NCI-H187 (cell line): ENCODE data around the gene LEMD2.

Source experiments
- DNase-seq, 2 experiments: peaks; one replicate each; lab custom pipeline; 2025; lab: John Stamatoyannopoulos, UW

LEMD2 gene

DNA sequence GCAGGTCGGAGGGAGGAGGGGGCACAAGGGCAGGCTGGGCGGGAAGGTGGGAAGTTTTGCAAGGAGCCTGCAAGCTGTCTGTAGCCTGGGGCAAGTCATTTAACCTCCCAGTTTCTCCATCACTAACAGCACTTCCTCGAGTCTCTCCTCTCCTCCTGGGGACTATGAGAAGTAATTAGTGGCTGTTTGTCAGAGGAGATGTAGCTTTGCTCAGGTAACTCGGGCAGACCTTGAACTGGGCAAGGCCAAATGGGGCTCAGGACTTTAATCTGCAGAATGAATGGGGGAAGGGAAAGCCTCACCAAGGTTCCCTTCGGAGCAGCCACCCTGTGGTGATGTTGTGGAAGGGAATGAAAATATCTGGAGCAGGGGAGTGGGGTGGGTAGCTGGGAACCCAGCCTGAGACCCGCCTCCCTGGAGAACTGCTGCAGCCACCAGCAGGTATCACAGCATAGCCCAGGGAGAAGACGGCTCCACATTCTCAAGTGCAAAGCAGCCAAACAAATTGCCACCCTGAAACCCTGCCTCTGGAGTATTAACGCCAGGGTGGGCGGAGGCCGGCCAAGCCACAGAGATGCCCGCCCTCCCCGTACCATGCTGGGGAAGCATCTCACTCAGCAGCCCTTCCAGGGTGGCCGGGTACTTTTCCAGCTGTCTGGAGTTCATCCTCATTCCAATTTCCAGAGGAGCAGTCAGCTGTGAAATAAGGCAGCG, 6.1 kb upstream of the LEMD2 start:
- DNase-seq, result no peak

DNA sequence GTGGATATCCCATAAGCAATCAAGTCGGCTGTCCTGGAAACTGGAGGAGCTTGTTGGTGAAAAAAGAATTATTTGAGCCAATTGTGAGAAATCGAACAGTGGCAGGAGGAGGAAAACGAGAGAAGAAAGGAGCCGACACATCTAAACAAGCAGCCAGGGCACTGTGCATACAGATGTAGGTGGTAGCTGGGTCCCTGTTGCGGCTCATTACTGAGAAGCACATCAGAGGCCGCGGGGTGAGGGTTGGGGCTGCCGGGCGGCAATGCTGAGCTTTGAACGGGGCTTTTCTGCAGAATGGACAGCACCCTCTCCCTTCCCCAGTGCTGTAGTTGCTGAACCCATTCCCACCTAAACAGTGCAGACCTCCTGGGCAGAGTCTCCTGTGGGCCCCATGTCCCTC, 4.1 kb upstream of the LEMD2 start:
- no peak for DNase-seq

DNA sequence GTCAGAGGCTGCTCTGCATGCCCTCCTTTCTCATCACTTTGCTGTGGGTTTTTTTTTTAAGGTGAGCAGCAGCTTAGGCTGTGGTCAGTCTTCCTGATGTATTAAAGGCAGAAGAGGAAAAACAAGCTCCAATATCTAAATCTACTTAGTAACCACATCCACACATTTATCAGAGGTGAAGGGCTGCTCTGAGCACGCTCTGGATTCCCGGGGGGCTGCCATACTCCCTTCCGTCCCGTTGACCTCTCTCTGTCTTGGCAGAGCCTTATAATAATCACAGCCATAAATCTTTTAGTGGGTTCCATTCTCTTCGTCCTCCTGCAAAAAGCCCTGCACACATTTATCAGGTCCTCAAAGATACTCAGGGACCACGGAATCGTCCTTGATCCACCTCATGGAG, 2.7 kb upstream of the LEMD2 start:
- DNase-seq, result no peak

DNA sequence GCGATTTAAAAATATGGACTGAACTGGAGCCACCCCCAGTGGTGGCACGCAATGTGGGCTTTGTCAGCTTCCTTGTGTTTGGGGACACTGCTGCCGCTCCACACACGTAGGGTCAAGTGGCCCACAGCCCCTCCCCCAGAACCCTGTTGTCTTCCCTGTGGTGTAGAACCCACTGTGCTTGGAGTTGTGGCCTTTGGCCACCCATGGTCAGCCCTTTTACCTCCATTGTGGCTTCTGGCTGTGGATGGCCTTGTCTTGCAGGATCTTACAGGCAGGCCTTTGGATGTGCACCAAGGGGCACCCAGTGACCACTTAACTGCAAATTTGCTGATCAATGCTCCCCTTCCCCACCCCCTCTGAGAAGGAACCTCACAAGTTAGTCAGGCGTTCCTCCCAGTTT, 2.0 kb upstream of the LEMD2 start:
- DNase-seq, result no peak

DNA sequence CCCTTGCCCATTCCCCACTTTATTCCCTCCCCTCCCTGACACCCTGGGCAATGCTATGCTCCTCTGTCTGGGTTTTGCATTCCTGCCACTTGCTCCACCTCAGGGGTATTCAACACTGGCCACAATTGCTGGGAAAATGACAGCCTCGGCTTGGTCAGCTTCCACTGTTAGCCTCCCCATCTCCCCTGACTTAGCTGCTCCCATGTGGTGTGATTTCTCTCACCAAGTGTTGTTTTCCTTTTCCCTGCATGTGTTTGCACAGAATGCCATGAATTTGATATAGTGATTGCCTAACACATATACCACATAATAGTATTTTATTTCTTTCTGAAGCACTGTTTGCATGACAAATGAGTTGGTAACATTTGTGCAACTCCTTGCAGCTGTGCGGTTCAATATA, 1.4 kb upstream of the LEMD2 start:
- DNase-seq, result no peak

DNA sequence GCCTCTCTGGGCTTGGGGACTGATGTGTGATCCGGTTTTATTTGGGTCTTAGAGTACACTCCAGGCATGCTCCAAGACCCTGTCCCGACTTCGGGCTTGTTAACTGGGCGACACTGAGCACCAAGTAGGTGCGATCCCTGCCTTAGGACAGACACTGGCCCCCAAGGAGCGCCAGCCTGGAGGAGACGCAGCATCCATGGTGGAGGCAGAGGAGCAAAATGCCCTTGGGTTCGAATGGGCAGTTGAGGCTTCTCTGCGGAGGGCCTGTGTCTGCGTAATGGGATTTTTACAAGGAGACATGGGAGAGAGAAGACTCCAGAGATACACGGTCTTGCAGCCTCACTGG, 593 bp upstream of the LEMD2 start:
- no peak for DNase-seq

DNA sequence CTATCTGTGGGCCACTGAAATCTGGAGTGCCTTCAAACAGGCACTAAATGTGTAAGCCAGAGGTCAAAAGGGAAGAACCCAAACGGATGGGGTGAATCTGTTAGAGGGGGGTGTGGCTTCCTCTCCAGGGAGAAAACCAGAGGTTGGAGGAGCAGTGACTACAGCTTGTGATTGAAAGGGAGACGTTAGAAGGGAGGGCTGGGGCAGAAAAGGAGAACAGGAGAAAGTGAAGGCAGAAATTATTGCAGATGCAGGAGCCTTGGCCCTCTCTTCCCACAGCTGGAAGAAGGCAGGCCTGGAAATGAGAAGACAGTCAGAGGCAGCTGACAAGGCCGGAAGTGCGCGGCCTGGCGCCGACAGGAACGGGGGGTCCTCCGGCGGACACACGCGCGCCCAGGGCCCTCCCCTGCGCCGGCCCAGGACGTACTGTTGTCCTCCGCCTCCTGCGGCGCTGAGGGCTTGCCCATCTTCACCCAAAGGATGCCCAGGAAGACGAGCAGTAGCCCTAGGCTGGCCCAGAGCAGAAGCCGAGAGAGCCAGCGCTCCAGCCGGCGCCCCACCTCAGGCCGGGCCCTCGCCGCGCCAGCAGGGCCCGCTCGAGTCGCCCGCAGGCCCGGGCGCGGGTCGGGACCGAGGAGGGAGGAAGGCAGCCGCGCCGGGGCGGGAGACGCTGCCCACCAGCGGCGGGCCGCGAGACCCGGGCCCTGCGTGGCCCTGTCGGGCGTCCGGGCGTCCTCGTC, 806 bp downstream of the LEMD2 start:
- DNase-seq, result no peak

DNA sequence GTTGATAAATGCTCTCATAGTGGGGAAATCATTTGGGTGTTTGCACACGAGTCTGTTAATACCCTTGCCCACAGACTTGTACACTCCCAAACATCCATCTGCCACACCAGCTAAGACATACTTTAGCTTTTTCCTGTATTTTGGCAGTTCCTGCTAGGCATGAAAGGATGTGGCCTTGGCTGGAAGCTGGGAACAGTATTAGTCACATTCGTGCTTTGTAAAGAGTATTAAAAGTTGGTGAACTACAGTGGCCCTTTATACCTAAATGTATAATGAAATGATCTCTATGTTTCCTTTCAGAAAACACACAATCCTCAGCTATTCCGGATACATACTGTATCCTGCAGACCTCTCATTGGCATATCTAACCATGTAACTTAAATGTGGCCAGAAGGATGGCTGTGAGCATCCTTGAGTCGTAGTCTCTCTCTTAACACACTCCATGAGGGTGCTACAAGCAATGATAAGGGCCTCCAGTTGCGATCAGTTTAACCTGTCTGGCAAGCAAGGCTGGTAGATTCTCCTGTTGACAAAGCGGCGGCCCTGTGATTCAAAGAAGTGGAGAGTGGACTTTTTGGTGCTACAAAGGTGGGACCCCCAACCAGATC, 1.5 kb downstream of the LEMD2 start:
- DNase-seq, result no peak

DNA sequence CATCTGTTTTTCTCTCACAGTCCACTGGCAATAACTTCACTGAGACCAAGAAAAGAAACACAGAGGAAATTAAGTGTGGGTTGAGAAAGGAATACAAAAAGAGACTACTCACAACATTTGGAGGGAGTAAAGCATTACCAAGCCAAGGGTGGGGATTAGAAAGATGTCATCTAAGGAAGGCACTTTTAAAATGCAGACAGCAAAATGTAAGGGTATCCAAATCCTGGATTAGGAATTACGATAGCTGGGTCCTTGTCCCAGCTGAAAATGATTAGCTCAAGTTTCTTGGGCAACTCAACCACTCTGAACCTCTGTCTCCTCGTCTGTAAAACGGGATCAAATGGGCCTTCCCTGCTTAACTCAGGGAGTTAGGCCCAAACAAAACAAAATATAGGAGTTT, 2.2 kb downstream of the LEMD2 start:
- no peak for DNase-seq

DNA sequence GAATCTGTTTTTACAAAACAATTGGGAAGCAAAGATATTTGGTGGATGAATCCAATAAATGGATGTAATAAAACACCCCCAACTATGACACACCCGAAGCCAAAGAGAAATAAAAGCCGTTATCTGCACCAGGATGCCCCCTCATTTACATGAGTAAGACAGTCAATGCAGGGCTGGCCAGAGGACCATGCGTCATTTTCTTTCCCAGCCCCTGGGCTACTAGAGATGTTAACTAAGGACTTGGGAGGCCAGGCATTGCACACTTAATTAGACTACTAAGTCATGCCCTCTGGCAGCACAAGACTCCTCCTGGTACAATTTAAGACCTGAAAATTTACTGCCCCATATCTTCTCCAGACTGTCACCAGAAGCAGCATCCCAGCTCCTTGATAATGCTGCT, 3.2 kb downstream of the LEMD2 start:
- no peak for DNase-seq

DNA sequence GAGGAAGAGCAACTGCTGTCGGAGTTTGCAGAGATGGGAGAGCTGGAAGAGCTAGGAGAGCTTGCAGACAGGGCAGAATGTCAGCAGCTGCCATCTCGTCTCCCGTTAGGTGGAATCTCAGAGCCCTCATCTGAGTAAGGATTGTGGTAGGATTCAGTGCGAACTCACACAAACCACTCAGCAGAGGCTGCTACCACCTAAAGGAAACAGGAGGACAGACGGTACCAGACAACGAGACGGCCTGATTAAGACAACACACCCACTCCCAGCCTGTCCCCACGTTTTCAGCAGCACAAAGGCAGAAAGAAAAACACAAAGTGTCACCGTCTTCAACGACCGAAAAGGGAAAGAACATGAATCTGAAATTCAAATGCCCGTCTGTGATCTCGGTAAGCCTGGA, 4.1 kb downstream of the LEMD2 start:
- DNase-seq, result no peak

DNA sequence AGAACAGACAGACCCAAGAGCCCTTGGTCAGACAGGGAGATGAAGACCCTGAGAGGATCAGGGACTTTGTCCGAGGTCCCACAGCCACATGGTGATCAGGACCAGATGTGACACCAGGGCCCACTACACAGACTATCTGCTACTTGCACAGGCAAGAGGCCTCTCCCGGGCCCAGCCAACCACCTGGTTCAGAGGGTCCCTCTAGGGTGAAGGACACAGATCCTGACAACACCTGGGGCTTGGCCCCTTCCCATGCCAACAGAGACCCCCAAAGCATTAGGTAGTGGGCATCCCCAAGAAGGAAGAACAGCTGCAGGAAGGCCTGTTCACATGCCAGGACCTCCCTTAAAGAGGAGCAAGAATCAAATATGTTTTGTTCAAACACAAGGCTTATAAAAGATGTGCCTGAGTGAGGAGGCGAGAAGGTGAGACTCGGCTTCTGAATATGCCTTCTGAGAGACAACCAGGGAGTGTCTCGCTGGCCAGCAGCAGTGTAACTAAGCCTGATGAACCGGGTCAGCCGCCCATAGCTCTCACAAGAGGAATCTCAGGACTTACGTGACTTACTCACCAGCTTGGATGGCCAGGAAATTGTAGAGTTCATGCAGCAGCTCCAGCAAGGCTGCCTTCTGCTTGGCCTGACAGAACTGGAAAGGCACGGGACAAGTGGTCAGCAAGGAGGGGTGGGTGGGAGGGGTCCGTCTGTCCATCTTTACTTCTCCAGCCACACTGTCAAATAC, 5.0 kb downstream of the LEMD2 start:
- DNase-seq, result no peak

DNA sequence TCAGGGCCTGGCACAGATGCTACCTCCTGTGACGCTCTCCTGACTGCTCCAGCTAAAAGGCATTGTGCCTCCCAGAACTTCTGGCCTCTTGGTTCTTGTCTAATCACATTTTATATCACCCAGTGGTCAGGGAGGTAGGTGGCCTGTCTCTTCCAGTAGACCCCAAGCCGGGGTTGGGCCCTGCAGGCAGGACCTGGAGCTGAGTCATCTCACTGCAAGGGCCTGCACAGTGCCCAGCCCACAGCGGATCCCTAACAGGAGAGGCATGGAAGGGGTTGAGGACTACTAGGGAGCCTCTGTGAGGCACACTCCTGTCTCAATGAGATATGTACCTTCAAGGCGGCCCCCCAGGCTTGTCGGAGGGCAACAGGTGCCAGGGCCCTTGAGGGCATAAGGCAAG, 6.4 kb downstream of the LEMD2 start:
- no peak for DNase-seq

DNA sequence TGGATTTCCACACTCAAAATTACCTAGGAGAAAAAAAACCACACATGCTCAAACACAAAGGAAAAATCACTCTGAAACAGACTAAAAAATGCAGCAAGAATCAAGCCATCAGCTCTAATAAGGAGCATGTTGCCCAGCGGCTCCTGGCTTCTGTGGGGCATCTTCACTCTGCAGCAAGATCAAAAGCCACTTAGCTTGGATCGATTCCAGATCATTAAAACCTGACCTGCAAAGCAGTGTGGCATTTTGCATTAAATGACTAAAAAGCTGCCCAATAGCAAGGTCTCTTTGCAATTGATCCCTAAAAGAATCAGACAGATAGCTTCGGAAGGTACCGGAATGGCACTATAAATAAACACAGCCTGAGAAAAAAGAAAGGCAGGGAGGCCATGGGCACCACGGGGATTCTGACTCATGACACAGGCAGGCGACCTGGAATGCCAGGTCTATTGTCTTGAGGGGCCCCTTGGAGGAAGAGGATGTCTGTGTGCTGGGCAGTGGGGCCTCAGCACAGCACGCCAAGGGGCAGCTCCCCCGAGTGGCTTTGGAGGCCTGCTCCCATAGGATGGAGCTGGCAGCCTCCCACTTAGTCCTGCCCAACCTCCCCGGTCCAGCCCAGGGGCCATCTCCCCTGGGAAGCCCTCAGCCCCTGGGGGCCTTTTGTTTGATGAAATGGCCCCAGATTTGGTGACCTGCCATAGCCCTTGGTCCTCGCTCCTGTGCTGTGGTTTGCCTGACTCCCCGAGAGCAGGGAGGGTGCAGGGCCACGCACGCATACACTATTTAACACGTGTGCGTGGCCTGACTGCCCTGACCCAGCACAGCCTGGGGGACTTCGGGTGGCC, 7.6 kb downstream of the LEMD2 start:
- DNase-seq, result no peak

DNA sequence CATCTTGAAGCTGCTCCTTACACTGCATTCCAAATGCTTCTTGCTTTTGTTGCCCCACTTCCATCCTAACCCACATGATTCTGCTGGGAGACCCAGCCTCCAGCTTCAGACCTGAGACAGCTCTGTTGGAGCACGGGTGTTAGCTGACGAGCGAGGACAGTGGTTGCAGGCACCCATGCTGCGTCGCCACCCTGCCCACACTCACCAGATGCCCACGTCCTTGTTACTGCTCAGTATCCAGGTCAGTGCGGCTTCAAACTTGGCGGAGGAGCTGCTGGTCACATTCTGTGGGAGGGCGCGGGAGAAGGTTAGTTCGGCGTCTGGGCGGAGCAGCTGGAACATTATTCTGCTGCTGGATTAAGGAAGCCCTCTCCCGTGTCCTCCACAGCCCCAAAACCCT, 9.0 kb downstream of the LEMD2 start:
- DNase-seq, result no peak

DNA sequence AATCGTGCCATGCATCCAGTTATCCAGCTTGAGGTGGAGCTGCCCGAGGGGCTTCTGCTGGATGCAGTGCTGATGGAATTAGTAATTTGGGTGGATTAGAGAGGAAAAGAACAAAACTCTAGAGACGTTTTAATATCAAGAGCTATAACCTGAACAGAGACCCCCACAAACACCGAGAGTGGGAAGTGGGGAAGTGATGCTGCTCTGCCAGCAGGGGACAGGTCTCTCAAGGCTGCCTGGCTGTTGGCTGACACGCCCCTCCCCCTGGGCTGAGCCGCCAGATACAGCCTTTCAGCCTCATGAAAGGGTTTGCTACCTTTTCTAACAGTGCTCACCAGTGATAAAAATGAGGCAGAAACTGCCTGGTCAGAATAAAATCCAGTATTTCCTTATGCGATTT, 9.6 kb downstream of the LEMD2 start:
- no peak for DNase-seq

DNA sequence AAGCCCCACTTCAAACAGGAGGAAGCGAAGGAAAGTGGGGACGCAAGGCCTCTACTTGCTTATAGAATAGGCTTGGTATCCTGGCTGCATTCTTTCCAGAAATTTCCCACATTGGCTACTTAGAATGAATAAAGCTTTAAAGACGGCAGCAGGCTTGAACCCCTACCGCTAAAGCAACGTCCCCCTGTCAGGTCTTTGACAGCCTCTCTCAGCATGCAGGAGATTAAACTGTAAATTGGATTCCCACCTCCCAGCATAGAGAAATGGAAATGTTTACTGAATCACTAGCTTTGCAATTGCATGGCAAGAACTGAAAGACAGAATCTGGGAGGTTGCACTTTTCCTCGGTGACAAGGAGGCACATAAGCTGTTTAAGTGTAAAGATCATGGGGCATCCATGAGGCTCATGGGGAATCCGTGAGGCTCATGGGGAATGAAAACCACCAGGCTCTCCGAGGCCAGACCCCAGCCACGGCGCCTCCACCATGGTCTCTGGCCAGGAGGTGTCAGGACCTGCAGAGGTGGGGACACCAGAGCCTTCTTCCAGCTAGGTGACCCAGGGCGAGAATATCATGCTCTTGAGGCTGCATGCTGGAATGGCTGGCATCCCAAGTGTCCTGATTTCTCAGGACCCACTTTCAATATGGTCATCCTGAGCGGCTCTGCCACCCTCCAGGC, 10.3 kb downstream of the LEMD2 start:
- DNase-seq, result no peak

DNA sequence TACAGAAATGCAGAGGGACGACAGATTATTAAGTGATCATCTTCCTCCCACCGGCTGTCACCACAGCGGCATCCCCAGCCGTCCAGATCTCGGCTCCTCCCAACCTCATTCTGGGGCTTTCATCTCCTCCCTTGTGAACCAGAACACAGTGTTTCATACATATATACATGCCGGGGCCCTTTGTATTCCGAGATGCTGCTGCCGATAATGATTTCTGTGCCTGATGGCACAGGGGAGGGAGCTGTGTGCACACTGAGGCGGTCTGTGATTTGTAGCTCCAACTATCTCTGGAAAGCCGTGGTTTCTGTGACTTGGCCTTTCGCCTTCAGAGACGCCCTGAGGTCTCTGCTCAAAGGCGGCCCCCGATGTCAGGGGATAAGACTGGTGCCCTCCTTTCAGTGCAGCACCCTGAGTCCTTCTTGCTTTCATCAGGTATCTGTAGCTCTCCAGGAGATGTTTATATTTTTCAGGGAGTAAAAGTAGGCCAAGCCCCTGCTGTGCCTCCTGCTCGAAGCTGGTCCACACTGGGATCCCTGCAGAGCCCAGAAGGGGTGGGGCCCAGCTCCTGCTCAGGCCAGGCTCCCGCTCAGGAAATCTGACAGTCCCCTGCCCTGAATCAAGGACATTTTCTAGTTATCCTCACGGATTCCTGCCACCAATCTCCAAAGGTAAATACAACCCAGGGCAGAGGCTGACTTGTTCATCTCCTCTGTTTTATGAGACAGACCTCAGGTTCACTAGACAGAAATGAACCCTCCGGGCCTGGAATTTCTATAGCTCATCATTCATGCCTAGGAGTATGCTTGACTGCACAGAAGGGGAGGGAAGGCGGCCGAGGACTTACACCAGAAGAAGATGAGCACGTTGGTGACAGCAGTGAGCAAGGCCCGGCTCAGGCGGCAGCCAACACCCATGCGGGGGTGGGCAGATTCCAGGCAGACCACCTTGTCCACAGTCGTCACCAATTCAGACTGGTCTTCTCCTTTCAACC, 11.2 kb downstream of the LEMD2 start:
- DNase-seq, result no peak

DNA sequence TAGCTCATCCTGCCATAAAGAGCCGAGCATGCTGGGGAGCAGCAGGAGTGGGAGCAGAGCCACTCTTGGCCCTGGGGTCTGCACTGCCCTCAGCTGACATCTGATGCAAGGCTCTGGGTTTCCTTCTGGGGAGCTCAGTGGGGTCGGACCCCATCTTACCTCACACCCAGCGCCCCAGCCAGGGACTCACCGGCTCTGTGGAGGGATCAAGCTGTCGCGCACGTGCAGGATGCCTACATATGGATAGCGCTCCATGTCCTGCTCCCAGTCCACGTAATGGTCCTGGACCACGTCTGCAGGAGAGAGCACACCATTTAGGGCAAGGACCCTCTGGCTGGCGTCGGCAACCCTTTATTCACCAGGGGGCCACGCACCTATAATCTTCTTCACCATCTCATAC, 12.2 kb downstream of the LEMD2 start:
- no peak for DNase-seq

DNA sequence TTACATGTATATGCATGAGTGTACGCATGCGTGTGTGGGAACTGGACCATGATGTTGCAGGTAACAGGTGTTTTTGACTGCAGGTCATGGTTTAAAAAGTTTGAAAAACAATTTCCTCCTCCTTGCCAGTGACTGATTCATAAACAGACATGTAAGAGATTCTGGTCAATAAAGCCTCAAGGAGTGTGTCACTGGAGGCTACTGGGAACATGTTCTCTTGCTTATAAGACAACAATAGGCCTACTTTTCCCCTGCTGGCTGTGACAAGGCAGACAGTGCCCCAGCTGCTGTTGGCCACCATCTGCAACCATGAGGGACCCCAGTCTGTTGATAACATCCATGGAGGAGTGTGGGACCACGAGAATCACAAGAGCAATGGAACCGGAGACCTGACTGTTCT, 12.7 kb downstream of the LEMD2 start:
- DNase-seq, result no peak
